Mucosa of stomach (tissue), 1 donor: Measurements from ENCODE around the gene NT5M.

Experiments
- H3K27me3 ChIP-seq: one replicate; pipeline ENCODE4 v1.7.0; 2013; ENCODE audit warnings: mild to moderate bottlenecking, low read length; ENCODE audit not compliant: control insufficient read depth, insufficient read depth
- H3K36me3 ChIP-seq: one replicate; pipeline ENCODE4 v1.7.0; 2013; ENCODE audit warnings: low read length; ENCODE audit not compliant: control insufficient read depth, insufficient read depth
- H3K4me1 ChIP-seq: one replicate; pipeline ENCODE4 v1.7.0; 2013; ENCODE audit warnings: mild to moderate bottlenecking, low read length; ENCODE audit not compliant: control insufficient read depth, insufficient read depth
- H3K4me3 ChIP-seq: one replicate; pipeline ENCODE4 v1.7.0; 2013; ENCODE audit warnings: low read length
- H3K9ac ChIP-seq: one replicate; pipeline ENCODE4 v1.7.0; 2013; ENCODE audit warnings: mild to moderate bottlenecking, low read length, moderate library complexity
- H3K9me3 ChIP-seq: one replicate; pipeline ENCODE4 v1.7.0; 2013; ENCODE audit warnings: mild to moderate bottlenecking, low read length, moderate library complexity; ENCODE audit not compliant: control insufficient read depth
- donor health status: Pancreatic carcinoma.

NT5M gene

GRCh38 chr17:17325816-17326215 lies 22.6 kb downstream of the NT5M start:
- no peaks in the 10 kb centered on the region for H3K36me3 ChIP-seq
- H3K9me3 ChIP-seq: no peaks in the 10 kb centered on the region
- H3K27me3 ChIP-seq: no peaks in the 10 kb centered on the region
- H3K4me3 ChIP-seq: no peak overlapping the region
- H3K9ac ChIP-seq: no peak overlapping the region
- H3K4me1 ChIP-seq: no peaks in the 10 kb centered on the region

GRCh38 chr17:17326275-17326875 lies 23.2 kb downstream of the NT5M start:
- Histone ChIP-seq H3K9ac (no peak overlapping the region), H3K36me3 (no peaks in the 10 kb centered on the region), H3K4me3 (no peak overlapping the region), H3K4me1 (no peaks in the 10 kb centered on the region), H3K9me3 (no peaks in the 10 kb centered on the region), H3K27me3 (no peaks in the 10 kb centered on the region)

GRCh38 chr17:17328251-17328650 lies 25.1 kb downstream of the NT5M start:
- Histone ChIP-seq H3K36me3 (no peaks in the 10 kb centered on the region), H3K4me1 (no peaks in the 10 kb centered on the region), H3K4me3 (no peak overlapping the region), H3K27me3 (no peaks in the 10 kb centered on the region), H3K9me3 (no peaks in the 10 kb centered on the region), H3K9ac (no peak overlapping the region)

- H3K4me3 ChIP-seq: no peak overlapping the region
- H3K9ac ChIP-seq: no peak overlapping the region
- peaks cover 12% of the 10 kb centered on the region for H3K4me1 ChIP-seq
These were observed 38.3 kb downstream of the NT5M start for GRCh38 chr17:17341452-17341851.

GRCh38 chr17:17342242-17342945 lies 39.2 kb downstream of the NT5M start:
- Histone ChIP-seq H3K4me3 (no peak overlapping the region), H3K27me3 (peaks cover 7% of the 10 kb centered on the region), H3K4me1 (peaks cover 12% of the 10 kb centered on the region), H3K9me3 (no peaks in the 10 kb centered on the region), H3K36me3 (no peaks in the 10 kb centered on the region), H3K9ac (no peak overlapping the region)

More at GRCh38 chr17:17341452-17341851, 38.3 kb downstream of the NT5M start:
- Histone ChIP-seq H3K36me3 (no peaks in the 10 kb centered on the region), H3K9me3 (no peaks in the 10 kb centered on the region), H3K27me3 (peaks cover 7% of the 10 kb centered on the region)

- no peak overlapping the region for H3K9ac ChIP-seq
- H3K36me3 ChIP-seq: no peaks in the 10 kb centered on the region
- peaks cover 7% of the 10 kb centered on the region for H3K27me3 ChIP-seq
These were observed 40.1 kb downstream of the NT5M start for GRCh38 chr17:17343160-17343735.

GRCh38 chr17:17343896-17344506 lies 40.8 kb downstream of the NT5M start:
- no peak overlapping the region for H3K9ac ChIP-seq
- no peak overlapping the region for H3K4me3 ChIP-seq
- peaks cover 7% of the 10 kb centered on the region for H3K27me3 ChIP-seq
- H3K36me3 ChIP-seq: no peaks in the 10 kb centered on the region
- H3K4me1 ChIP-seq: peaks cover 12% of the 10 kb centered on the region
- no peaks in the 10 kb centered on the region for H3K9me3 ChIP-seq

More at GRCh38 chr17:17343160-17343735, 40.1 kb downstream of the NT5M start:
- Histone ChIP-seq H3K4me1 (peaks cover 12% of the 10 kb centered on the region), H3K9me3 (no peaks in the 10 kb centered on the region), H3K4me3 (no peak overlapping the region)

GRCh38 chr17:17344507-17345293 lies 41.5 kb downstream of the NT5M start:
- H3K9me3 ChIP-seq: no peaks in the 10 kb centered on the region
- H3K4me1 ChIP-seq: peaks cover 12% of the 10 kb centered on the region
- H3K4me3 ChIP-seq: no peak overlapping the region
- H3K9ac ChIP-seq: no peak overlapping the region
- no peaks in the 10 kb centered on the region for H3K36me3 ChIP-seq
- H3K27me3 ChIP-seq: peaks cover 7% of the 10 kb centered on the region

- Histone ChIP-seq H3K36me3 (no peaks in the 10 kb centered on the region), H3K9ac (no peak overlapping the region), H3K4me1 (peaks cover 12% of the 10 kb centered on the region), H3K27me3 (peaks cover 7% of the 10 kb centered on the region), H3K9me3 (no peaks in the 10 kb centered on the region), H3K4me3 (no peak overlapping the region)
These were observed 42.1 kb downstream of the NT5M start for GRCh38 chr17:17345294-17345597.

GRCh38 chr17:17345686-17346427 lies 42.7 kb downstream of the NT5M start:
- no peak overlapping the region for H3K4me3 ChIP-seq
- H3K9me3 ChIP-seq: no peaks in the 10 kb centered on the region
- H3K4me1 ChIP-seq: peaks cover 12% of the 10 kb centered on the region
- no peak overlapping the region for H3K9ac ChIP-seq
- H3K36me3 ChIP-seq: no peaks in the 10 kb centered on the region
- H3K27me3 ChIP-seq: peaks cover 7% of the 10 kb centered on the region

- Histone ChIP-seq H3K9me3 (no peaks in the 10 kb centered on the region), H3K27me3 (peaks cover 7% of the 10 kb centered on the region), H3K4me1 (peaks cover 12% of the 10 kb centered on the region), H3K4me3 (no peak overlapping the region), H3K36me3 (no peaks in the 10 kb centered on the region), H3K9ac (no peak overlapping the region)
These were observed 43.5 kb downstream of the NT5M start for GRCh38 chr17:17346428-17347233.
